ENCODE data around the gene MTNR1A.

DNA sequence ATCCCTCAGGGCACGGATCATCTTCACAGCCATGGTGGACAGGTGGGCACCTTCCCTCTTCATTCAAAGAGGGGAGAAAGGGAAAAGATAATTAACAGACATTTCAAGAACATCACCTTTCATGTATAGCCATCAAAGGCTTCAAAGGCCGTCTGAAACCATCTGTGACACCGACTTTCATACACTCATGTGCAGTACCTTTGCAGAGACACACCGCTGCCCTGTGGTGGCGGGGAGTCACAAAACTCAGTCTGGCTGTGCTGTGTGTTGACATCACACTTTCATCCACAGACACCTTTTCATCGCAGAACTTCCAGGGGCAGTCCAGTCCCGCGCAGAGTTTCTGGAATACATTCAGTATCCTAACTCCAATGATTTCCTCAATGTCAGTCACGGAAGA lies 47.6 kb upstream of the MTNR1A start:
- TF ChIP-seq, protein P1, sequence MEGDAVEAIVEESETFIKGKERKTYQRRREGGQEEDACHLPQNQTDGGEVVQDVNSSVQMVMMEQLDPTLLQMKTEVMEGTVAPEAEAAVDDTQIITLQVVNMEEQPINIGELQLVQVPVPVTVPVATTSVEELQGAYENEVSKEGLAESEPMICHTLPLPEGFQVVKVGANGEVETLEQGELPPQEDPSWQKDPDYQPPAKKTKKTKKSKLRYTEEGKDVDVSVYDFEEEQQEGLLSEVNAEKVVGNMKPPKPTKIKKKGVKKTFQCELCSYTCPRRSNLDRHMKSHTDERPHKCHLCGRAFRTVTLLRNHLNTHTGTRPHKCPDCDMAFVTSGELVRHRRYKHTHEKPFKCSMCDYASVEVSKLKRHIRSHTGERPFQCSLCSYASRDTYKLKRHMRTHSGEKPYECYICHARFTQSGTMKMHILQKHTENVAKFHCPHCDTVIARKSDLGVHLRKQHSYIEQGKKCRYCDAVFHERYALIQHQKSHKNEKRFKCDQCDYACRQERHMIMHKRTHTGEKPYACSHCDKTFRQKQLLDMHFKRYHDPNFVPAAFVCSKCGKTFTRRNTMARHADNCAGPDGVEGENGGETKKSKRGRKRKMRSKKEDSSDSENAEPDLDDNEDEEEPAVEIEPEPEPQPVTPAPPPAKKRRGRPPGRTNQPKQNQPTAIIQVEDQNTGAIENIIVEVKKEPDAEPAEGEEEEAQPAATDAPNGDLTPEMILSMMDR (IDR thresholded peaks at IDR 0.05): no peak
- TF ChIP-seq POLR2A (IDR thresholded peaks at IDR 0.05): no peak
- no peak for TF ChIP-seq POLR2AphosphoS5 (IDR thresholded peaks at IDR 0.05)
- TF ChIP-seq EP300 (IDR thresholded peaks at IDR 0.05): no peak

Data from upper lobe of left lung (tissue), 4 donors.